Measurements from ENCODE around the gene LAMC1. TPM values are rescaled to one million over a fixed set of nuclear protein-coding genes. Genes with fewer than 3 reads are reported as not detected.

The LAMC1 gene
- total RNA-seq, 4 donors from 2014 or later: 58.3 to 124 (median 77.6) TPM

GRCh38 chr1:183032122-183032921 is 9.1 kb downstream of the LAMC1 start:
- Histone ChIP-seq H3K4me1 (peaks cover 36% of the 10 kb centered on the region), H3K27me3 (no peaks in the 10 kb centered on the region), H3K27ac (no peak overlapping the region), H3K9me3 (no peaks in the 10 kb centered on the region), H3K4me3 (no peak overlapping the region), H3K36me3 (no peaks in the 10 kb centered on the region)
- no peak for DNase-seq (ENCODE audit: low spot score in 2 of 2)
- 76% methylated on average over 5 of the region's 5 CpGs for WGBS
- TF ChIP-seq CTCF (IDR thresholded peaks at IDR 0.05): no peak
- no peak for TF ChIP-seq POLR2AphosphoS5 (IDR thresholded peaks at IDR 0.05)
- TF ChIP-seq POLR2A (IDR thresholded peaks at IDR 0.05): no peak

GRCh38 chr1:183033205-183033604 is 10.0 kb downstream of the LAMC1 start:
- no peak for TF ChIP-seq POLR2AphosphoS5 (IDR thresholded peaks at IDR 0.05)
- TF ChIP-seq POLR2A (IDR thresholded peaks at IDR 0.05): no peak
- no peak for TF ChIP-seq EP300 (IDR thresholded peaks at IDR 0.05)
- no peak for TF ChIP-seq CTCF (IDR thresholded peaks at IDR 0.05)
- 89% methylated on average over 2 of the region's 2 CpGs for WGBS
- no peaks in the 10 kb centered on the region for H3K27me3 ChIP-seq
- H3K4me1 ChIP-seq: peaks cover 31% of the 10 kb centered on the region
- no peak overlapping the region for H3K4me3 ChIP-seq
- H3K9me3 ChIP-seq: no peaks in the 10 kb centered on the region
- no peak overlapping the region for H3K27ac ChIP-seq
- DNase-seq (ENCODE audit: low spot score in 2 of 2): no peak
- no peaks in the 10 kb centered on the region for H3K36me3 ChIP-seq

GRCh38 chr1:183034682-183035081 is 11.5 kb downstream of the LAMC1 start:
- Histone ChIP-seq H3K27ac (no peak overlapping the region), H3K4me3 (no peak overlapping the region), H3K4me1 (peaks cover 28% of the 10 kb centered on the region), H3K36me3 (no peaks in the 10 kb centered on the region), H3K27me3 (no peaks in the 10 kb centered on the region), H3K9me3 (no peaks in the 10 kb centered on the region)
- DNase-seq (ENCODE audit: low spot score in 2 of 2): no peak
- no peak for TF ChIP-seq POLR2A (IDR thresholded peaks at IDR 0.05)
- no peak for TF ChIP-seq POLR2AphosphoS5 (IDR thresholded peaks at IDR 0.05)
- TF ChIP-seq CTCF (IDR thresholded peaks at IDR 0.05): no peak
- no peak for TF ChIP-seq EP300 (IDR thresholded peaks at IDR 0.05)
- 79% methylated on average over 3 of the region's 3 CpGs for WGBS

GRCh38 chr1:183038333-183038866 is 15.2 kb downstream of the LAMC1 start:
- H3K27ac ChIP-seq: no peak overlapping the region
- no peaks in the 10 kb centered on the region for H3K9me3 ChIP-seq
- 47% methylated on average over 4 of the region's 4 CpGs for WGBS
- TF ChIP-seq CTCF (IDR thresholded peaks at IDR 0.05) (no peak), POLR2AphosphoS5 (IDR thresholded peaks at IDR 0.05) (no peak), EP300 (IDR thresholded peaks at IDR 0.05) (no peak), POLR2A (IDR thresholded peaks at IDR 0.05) (no peak)
- no peaks in the 10 kb centered on the region for H3K27me3 ChIP-seq
- peaks cover 38% of the 10 kb centered on the region for H3K4me1 ChIP-seq
- DNase-seq (ENCODE audit: low spot score in 2 of 2): no peak
- H3K4me3 ChIP-seq: no peak overlapping the region
- no peaks in the 10 kb centered on the region for H3K36me3 ChIP-seq

- Histone ChIP-seq H3K4me1 (peaks cover 41% of the 10 kb centered on the region), H3K4me3 (no peak overlapping the region), H3K36me3 (no peaks in the 10 kb centered on the region), H3K27me3 (no peaks in the 10 kb centered on the region), H3K27ac (no peak overlapping the region), H3K9me3 (no peaks in the 10 kb centered on the region)
- DNase-seq (ENCODE audit: low spot score in 2 of 2): no peak
- TF ChIP-seq EP300 (IDR thresholded peaks at IDR 0.05): no peak
- no peak for TF ChIP-seq POLR2AphosphoS5 (IDR thresholded peaks at IDR 0.05)
- no peak for TF ChIP-seq POLR2A (IDR thresholded peaks at IDR 0.05)
- no peak for TF ChIP-seq CTCF (IDR thresholded peaks at IDR 0.05)
- WGBS: 72% methylated on average over 4 of the region's 4 CpGs
These were observed 15.7 kb downstream of the LAMC1 start for GRCh38 chr1:183038913-183039312.
